GM19351 (cell line): ENCODE results near the gene PDE11A.

Experiments used
- ATAC-seq: cut with Tn5 transposase; IDR thresholded peaks from one replicate; pipeline ENCODE4 v1.9.1; 2021; ENCODE audit warnings: mild to moderate bottlenecking, moderate library complexity; ENCODE audit not compliant: unreplicated experiment

The PDE11A gene

GRCh38 chr2:177708106-177708505 lies 364.5 kb downstream of the PDE11A start:
- ATAC-seq = no peak

GRCh38 chr2:177705511-177706173 lies 366.9 kb downstream of the PDE11A start:
- no peak for ATAC-seq

GRCh38 chr2:177703159-177703558 lies 369.4 kb downstream of the PDE11A start:
- ATAC-seq = no peak

- no peak for ATAC-seq
These were observed 374.3 kb downstream of the PDE11A start for GRCh38 chr2:177698281-177698680.

GRCh38 chr2:177694348-177694747 lies 378.2 kb downstream of the PDE11A start:
- no peak for ATAC-seq

- no peak for ATAC-seq
These were observed 378.8 kb downstream of the PDE11A start for GRCh38 chr2:177693658-177694339.

GRCh38 chr2:177692783-177693269 lies 379.8 kb downstream of the PDE11A start:
- no peak for ATAC-seq

GRCh38 chr2:177692042-177692782 lies 380.4 kb downstream of the PDE11A start:
- no peak for ATAC-seq

- no peak for ATAC-seq
These were observed 381.4 kb downstream of the PDE11A start for GRCh38 chr2:177691177-177691576.

GRCh38 chr2:177689623-177690022 lies 383.0 kb downstream of the PDE11A start:
- ATAC-seq = no peak

GRCh38 chr2:177688844-177689243 lies 383.7 kb downstream of the PDE11A start:
- no peak for ATAC-seq

GRCh38 chr2:177683661-177684069 lies 388.9 kb downstream of the PDE11A start:
- no peak for ATAC-seq

GRCh38 chr2:177682836-177683660 lies 389.5 kb downstream of the PDE11A start:
- no peak for ATAC-seq

GRCh38 chr2:177682006-177682405 lies 390.6 kb downstream of the PDE11A start:
- no peak for ATAC-seq

GRCh38 chr2:177680866-177681712 lies 391.5 kb downstream of the PDE11A start:
- ATAC-seq = no peak

GRCh38 chr2:177679611-177680605 lies 392.7 kb downstream of the PDE11A start:
- no peak for ATAC-seq

GRCh38 chr2:177678939-177679338 lies 393.6 kb downstream of the PDE11A start:
- ATAC-seq = no peak

- no peak for ATAC-seq
These were observed 395.9 kb downstream of the PDE11A start for GRCh38 chr2:177676636-177677035.

GRCh38 chr2:177675825-177676224 lies 396.8 kb downstream of the PDE11A start:
- ATAC-seq = no peak
